Activated CD8-positive, alpha-beta memory T cell treated with anti-CD3 and anti-CD28 coated beads for 24 hours (primary cell): Measurements from ENCODE around the gene SOSTDC1.
"Not testable (repeated sequence)": the region's sequence is repeated elsewhere in the genome, so short reads cannot be mapped to it uniquely, and the experiment has no call there.

ENCODE experiments used
- DNase-seq: peaks from one replicate; pipeline ENCODE4 v3.0.0-alpha.2; 2020

Gene SOSTDC1

DNA sequence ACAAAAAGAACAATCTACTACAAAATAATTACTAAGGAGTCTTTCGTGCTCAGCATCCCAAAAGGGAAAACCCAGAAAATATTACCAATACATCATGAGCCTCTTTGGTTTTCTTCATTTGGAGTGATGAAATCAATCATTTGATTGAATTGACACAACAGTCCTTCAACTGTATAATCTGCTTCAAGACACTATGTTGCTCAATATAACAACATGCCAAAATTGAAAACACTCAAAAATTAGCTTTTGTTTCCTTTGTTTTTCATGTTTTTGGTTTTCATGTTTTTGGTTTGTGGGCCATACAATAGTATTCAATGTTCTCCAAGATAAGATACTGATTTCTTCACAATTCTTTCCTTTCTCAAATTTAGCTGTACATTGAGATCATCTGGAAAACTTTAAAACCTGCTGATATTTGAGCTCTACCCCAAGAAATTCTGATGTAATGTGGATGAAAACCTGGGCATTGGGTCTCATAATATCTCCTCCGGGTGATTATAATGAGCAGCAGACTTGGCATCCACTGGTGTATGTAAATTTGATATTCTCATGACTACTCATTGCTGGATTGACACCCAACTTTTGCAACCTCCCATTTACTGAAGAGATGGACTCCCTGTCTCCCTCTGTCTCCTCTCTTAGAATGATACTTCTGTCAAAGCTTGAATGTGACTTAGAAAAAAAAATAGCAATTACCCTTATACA is 4.6 kb downstream of the SOSTDC1 start:
- no peak for DNase-seq

- not testable (repeated sequence) for DNase-seq
Measured at GRCh38 chr7:16456303-16456702, 9.2 kb downstream of the SOSTDC1 start.

- DNase-seq: no peak
Measured at GRCh38 chr7:16455591-16455990, 9.9 kb downstream of the SOSTDC1 start.

- DNase-seq: no peak
Measured at GRCh38 chr7:16450366-16450765, 15.2 kb downstream of the SOSTDC1 start.

DNA sequence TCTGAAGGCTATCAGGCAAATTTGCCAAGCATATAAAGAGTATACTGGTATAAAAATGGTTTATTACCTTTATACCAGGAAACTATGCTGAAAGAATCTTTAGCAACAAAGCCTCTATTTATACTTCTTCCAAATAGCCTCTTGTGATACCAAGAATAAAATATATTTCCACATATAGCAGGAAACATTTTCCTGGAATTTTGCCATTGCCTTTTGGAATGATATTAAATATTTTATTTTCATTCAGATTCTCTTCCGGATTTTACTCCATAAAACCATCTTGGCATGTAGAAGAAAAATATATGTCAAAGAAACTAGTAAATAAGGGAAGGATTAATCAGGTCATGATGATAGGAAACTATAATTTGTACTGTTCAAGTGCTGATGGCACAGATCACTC is 17.7 kb downstream of the SOSTDC1 start:
- no peak for DNase-seq

- DNase-seq: no peak
Measured at GRCh38 chr7:16446508-16446907, 19.0 kb downstream of the SOSTDC1 start.

DNA sequence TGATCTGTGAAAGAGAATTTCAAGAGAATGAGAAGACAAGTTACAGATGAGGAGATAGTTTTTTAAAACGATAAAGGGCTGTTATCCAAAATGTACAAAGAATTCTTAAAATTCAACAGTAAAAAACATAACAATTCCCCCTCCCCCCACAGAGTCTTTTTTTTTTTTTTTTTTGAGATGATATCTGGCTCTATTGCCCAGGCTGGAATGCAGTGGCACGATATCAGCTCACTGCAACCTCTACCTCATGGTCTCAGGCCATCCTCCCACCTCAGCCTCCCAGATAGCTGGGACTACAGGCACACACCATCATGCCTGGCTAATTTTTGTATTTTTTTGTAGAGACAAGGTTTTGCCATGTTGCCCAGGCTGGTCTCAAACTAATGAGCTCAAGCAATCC is 21.7 kb downstream of the SOSTDC1 start:
- not testable (repeated sequence) for DNase-seq

DNA sequence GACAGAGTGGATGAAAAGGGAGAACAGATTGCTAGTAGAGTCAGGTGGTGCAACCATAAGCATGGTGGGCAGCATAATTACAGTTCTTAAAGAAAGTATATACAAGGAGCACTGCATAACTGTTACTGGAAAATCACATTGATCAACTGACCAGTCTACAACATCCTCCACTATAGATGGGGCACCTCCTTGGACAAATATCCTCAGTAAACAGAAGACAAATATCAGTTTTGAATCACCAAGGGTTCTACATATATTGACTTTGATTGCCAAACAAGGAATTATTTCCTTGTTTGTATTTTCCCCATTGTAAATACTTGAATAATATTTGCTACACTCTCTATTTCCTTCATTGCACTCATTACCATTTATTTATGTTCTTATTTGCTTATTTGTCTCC is 26.6 kb downstream of the SOSTDC1 start:
- DNase-seq: no peak

DNA sequence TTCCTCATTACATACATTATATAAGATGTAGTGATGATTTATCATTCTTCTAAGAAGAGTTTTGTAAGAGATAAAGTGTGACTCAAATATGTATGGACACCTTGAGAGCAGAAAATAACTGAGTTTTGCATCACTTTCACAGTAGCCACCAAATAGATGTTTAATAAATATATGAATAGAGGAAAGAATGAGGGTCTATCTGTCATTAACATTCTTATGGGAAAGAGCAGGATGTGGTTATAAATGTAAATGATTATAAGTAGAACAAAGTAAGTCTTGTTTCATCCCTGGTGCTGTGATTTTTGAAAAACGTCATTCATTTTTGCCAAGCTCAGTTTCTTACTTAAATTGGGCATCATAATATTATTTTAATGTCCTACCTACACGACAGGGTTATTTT is 29.2 kb downstream of the SOSTDC1 start:
- no peak for DNase-seq

DNA sequence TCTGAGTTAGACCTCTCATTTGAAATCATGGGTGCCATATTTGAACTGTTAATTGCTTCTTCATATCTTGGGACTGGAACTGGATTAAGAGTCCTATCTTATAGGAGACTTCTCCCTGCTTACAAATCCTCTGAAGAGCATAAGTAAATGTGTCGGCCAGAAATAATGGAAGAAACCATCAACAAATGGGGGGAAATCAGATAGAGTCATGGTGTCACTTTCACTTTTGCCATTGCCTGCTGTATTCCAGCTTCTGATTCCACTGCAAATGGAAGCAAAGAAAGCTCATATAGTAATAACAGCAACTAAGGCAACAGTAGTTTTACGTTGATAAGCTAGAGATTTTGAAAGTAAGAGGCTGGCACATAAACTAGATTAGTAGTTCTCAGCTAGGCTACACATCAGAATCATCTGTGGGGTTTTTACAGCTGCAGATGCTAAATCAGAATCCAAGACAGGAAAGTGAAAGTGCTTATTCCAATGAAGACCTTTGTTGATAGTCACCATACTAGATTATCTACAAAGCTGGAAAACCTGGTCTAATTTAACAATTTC is 31.9 kb downstream of the SOSTDC1 start:
- DNase-seq: no peak

- no peak for DNase-seq
Measured at GRCh38 chr7:16432425-16432731, 33.2 kb downstream of the SOSTDC1 start.

- DNase-seq: no peak
Measured at GRCh38 chr7:16431646-16432424, 33.7 kb downstream of the SOSTDC1 start.

DNA sequence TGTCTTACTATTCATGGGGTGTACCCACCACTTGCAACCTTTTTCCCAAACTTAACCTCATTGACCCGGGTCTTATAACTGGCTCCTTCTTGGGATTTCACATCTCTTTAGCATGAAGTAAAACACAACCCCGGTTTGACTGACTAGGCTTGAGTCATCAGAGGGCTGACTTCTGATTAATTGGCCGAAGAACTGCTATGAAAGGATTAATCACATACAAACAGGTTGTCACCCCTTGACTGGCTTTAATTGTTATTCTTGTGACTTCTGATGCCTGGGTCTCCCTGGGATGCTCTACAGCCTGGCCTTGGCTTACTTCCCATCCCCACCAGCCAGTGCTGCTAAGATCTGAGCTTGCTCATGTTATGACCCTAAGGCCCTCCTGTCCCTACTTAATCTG is 35.4 kb downstream of the SOSTDC1 start:
- DNase-seq: no peak

- DNase-seq: no peak
Measured at GRCh38 chr7:16428672-16429071, 36.9 kb downstream of the SOSTDC1 start.

DNA sequence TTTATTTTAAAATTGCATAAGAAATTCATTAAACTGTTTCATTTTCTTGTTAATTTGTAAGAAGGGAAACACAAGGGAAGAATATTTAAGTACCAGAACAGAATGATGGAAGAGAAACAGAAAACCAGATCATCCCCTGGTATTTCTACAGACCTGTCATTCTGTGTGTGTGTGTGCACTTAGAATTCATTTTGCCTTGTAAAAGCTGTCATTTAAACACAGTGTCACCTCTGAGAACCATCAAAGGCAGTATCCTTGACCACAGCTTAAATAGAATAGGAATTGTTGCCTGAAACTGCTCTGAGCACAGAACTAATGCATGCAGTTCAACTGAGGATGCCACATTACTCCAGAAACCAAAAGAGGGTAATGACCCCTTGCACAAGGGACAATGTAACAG is 37.4 kb downstream of the SOSTDC1 start:
- DNase-seq: no peak

- DNase-seq: no peak
Measured at GRCh38 chr7:16423761-16424160, 41.8 kb downstream of the SOSTDC1 start.

GRCh38 chr7:16422917-16423316 is 42.6 kb downstream of the SOSTDC1 start:
- DNase-seq: no peak

GRCh38 chr7:16422103-16422435 is 43.5 kb downstream of the SOSTDC1 start:
- DNase-seq: no peak

- peak; percentile 83 for DNase-seq
Measured at GRCh38 chr7:16421333-16422102, 44.0 kb downstream of the SOSTDC1 start, which contains the start of gene CRPPA. TSS of gene CRPPA (minus strand) at chr7:16421538. CDS start at chr7:16421322, 216 bp downstream.

- DNase-seq: peak; percentile 92
Measured at GRCh38 chr7:16420649-16421332, 44.7 kb downstream of the SOSTDC1 start.

DNA sequence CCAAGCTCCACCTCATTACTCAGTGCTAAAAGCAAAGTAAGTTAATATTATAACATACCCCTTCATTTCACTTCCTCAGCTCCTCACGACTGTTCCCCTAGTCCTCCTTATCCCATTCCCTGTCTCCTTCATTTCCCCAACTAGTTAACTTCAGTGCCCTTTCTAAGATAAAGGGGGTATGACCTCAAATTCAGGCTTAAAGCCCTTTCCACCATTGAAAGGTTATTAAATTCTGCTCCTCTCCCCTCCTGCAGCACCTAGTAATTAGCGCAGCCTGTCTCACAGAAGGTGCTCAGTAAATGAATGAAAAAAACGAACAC is 45.2 kb downstream of the SOSTDC1 start:
- no peak for DNase-seq

GRCh38 chr7:16419859-16420258 is 45.7 kb downstream of the SOSTDC1 start:
- no peak for DNase-seq

- DNase-seq: no peak
Measured at GRCh38 chr7:16419126-16419525, 46.4 kb downstream of the SOSTDC1 start.
